GM19452 (cell line): ENCODE measurements around the gene PITX3.

Experiments used
- ATAC-seq: cut with Tn5 transposase; IDR thresholded peaks from one replicate; pipeline ENCODE4 v1.9.1; 2021; ENCODE audit not compliant: unreplicated experiment

PITX3 gene

GRCh38 chr10:102241444-102242117, at the start of gene PITX3:
Gene PITX3 (minus strand): TSS chr10:102241512. CDS start chr10:102232080, 9,432 bp downstream.
- ATAC-seq: no peak

- ATAC-seq: no peak
These were observed 48.5 kb upstream of the PITX3 start for GRCh38 chr10:102289840-102290239.

- no peak for ATAC-seq
These were observed 48.0 kb upstream of the PITX3 start for GRCh38 chr10:102289356-102289755.

- ATAC-seq: no peak
These were observed 46.7 kb upstream of the PITX3 start for GRCh38 chr10:102287991-102288390.

GRCh38 chr10:102287538-102287937, 46.2 kb upstream of the PITX3 start:
- no peak for ATAC-seq

- no peak for ATAC-seq
These were observed 44.9 kb upstream of the PITX3 start for GRCh38 chr10:102286216-102286615.

GRCh38 chr10:102285133-102285532, 43.8 kb upstream of the PITX3 start:
- no peak for ATAC-seq

- no peak for ATAC-seq
These were observed 43.2 kb upstream of the PITX3 start for GRCh38 chr10:102284531-102284930.

- no peak for ATAC-seq
These were observed 42.6 kb upstream of the PITX3 start for GRCh38 chr10:102283890-102284289.

GRCh38 chr10:102283488-102283887, 42.2 kb upstream of the PITX3 start:
- no peak for ATAC-seq

GRCh38 chr10:102281102-102281487, 39.8 kb upstream of the PITX3 start:
- ATAC-seq: no peak

- ATAC-seq: no peak
These were observed 39.2 kb upstream of the PITX3 start for GRCh38 chr10:102280397-102281101.

GRCh38 chr10:102279104-102279503, 37.8 kb upstream of the PITX3 start:
- no peak for ATAC-seq

- ATAC-seq: no peak
These were observed 34.0 kb upstream of the PITX3 start for GRCh38 chr10:102275343-102275742.

- no peak for ATAC-seq
These were observed 32.8 kb upstream of the PITX3 start for GRCh38 chr10:102274062-102274461.

GRCh38 chr10:102269017-102269416, 27.7 kb upstream of the PITX3 start:
- ATAC-seq: no peak

GRCh38 chr10:102268375-102268888, 27.1 kb upstream of the PITX3 start:
- ATAC-seq: no peak

GRCh38 chr10:102267748-102268147, 26.4 kb upstream of the PITX3 start:
- ATAC-seq: no peak

- ATAC-seq: no peak
These were observed 25.4 kb upstream of the PITX3 start for GRCh38 chr10:102266670-102267069.

GRCh38 chr10:102264371-102264770, 23.1 kb upstream of the PITX3 start:
- no peak for ATAC-seq

GRCh38 chr10:102262744-102263370, 21.5 kb upstream of the PITX3 start:
- ATAC-seq: no peak

- no peak for ATAC-seq
These were observed 20.5 kb upstream of the PITX3 start for GRCh38 chr10:102261842-102262241.
